ENCODE data around the gene CLIC3.

The CLIC3 gene

DNA sequence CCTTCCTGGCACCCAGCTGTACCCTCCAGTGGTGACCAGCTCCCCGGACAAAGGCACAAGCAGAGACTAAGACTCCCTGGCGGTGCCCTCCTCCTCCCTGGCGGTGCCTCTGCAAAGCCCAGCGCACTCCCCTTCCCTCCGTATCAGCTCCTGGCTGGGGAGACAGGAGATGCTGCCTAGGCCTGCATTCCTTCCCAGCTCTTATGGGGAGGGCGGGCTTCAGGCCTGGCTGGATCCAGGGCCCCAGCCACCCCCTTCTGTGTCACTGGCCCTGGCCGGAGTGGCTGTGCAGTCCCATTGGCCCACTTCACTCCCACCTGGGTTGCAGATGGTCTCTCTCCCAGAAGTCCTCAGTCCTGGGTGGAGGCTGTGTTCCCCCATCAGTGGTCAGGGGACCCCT, 37.9 kb downstream of the CLIC3 start (continued):
- TF ChIP-seq, protein P1, sequence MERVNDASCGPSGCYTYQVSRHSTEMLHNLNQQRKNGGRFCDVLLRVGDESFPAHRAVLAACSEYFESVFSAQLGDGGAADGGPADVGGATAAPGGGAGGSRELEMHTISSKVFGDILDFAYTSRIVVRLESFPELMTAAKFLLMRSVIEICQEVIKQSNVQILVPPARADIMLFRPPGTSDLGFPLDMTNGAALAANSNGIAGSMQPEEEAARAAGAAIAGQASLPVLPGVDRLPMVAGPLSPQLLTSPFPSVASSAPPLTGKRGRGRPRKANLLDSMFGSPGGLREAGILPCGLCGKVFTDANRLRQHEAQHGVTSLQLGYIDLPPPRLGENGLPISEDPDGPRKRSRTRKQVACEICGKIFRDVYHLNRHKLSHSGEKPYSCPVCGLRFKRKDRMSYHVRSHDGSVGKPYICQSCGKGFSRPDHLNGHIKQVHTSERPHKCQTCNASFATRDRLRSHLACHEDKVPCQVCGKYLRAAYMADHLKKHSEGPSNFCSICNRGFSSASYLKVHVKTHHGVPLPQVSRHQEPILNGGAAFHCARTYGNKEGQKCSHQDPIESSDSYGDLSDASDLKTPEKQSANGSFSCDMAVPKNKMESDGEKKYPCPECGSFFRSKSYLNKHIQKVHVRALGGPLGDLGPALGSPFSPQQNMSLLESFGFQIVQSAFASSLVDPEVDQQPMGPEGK (CRISPR knock-in tag; IDR thresholded peaks at IDR 0.05; ENCODE audit: borderline replicate concordance): no peak
- TF ChIP-seq ZFP3 (CRISPR knock-in tag; IDR thresholded peaks at IDR 0.05): no peak
- no peak for TF ChIP-seq OSR1 (CRISPR knock-in tag; IDR thresholded peaks at IDR 0.05)
- no peak for TF ChIP-seq ZFP30 (CRISPR knock-in tag; IDR thresholded peaks at IDR 0.05)
- TF ChIP-seq ZNF565 (CRISPR knock-in tag; conservative IDR thresholded peaks at IDR 0.05; ENCODE audit: low read depth): no peak
- no peak for TF ChIP-seq TCF4 (CRISPR knock-in tag; IDR thresholded peaks at IDR 0.05; ENCODE audit: borderline replicate concordance)

DNA sequence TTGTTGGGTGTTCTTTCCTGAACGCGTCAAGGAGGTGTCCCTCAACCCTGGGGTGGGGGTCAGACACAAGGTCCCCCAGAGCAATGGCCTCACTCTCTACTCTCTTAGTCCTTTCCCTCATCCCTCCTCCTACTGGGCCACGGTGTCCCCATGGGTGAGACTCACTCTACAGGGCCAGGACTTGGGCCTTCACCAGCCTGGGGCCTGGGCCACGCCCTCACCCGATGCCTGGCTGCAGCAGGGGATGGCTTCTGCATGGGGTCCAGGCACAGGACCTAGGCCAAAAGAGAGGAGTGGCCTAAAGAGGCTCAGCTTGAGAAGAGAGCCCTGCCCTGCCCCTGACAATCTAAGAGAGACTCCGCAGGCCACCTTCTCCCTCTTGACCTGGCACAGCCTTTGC, 38.5 kb downstream of the CLIC3 start:
- ATAC-seq: no peak
- no peak for TF ChIP-seq PPARA (CRISPR knock-in tag; IDR thresholded peaks at IDR 0.05; ENCODE audit: borderline replicate concordance)
- TF ChIP-seq CSDC2 (CRISPR knock-in tag; IDR thresholded peaks at IDR 0.05): no peak
- no peak for TF ChIP-seq TCF4 (CRISPR knock-in tag; IDR thresholded peaks at IDR 0.05; ENCODE audit: borderline replicate concordance)
- no peak for TF ChIP-seq GLIS3 (CRISPR knock-in tag; IDR thresholded peaks at IDR 0.05)
- TF ChIP-seq TSHZ2 (CRISPR knock-in tag; IDR thresholded peaks at IDR 0.05): no peak
- no peak for TF ChIP-seq RARB (CRISPR knock-in tag; IDR thresholded peaks at IDR 0.05)
- TF ChIP-seq ESRRG (CRISPR knock-in tag; IDR thresholded peaks at IDR 0.05): no peak
- no peak for TF ChIP-seq CSRNP3 (CRISPR knock-in tag; IDR thresholded peaks at IDR 0.05)
- no peak for TF ChIP-seq ZNF565 (CRISPR knock-in tag; conservative IDR thresholded peaks at IDR 0.05; ENCODE audit: low read depth)
- TF ChIP-seq TOX (CRISPR knock-in tag; IDR thresholded peaks at IDR 0.05; ENCODE audit: borderline replicate concordance): no peak
- TF ChIP-seq, protein P2, sequence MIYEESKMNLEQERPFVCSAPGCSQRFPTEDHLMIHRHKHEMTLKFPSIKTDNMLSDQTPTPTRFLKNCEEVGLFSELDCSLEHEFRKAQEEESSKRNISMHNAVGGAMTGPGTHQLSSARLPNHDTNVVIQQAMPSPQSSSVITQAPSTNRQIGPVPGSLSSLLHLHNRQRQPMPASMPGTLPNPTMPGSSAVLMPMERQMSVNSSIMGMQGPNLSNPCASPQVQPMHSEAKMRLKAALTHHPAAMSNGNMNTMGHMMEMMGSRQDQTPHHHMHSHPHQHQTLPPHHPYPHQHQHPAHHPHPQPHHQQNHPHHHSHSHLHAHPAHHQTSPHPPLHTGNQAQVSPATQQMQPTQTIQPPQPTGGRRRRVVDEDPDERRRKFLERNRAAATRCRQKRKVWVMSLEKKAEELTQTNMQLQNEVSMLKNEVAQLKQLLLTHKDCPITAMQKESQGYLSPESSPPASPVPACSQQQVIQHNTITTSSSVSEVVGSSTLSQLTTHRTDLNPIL (CRISPR knock-in tag; IDR thresholded peaks at IDR 0.05; ENCODE audit: low read depth): no peak
- TF ChIP-seq SNAI2 (CRISPR knock-in tag; IDR thresholded peaks at IDR 0.05): no peak

DNA sequence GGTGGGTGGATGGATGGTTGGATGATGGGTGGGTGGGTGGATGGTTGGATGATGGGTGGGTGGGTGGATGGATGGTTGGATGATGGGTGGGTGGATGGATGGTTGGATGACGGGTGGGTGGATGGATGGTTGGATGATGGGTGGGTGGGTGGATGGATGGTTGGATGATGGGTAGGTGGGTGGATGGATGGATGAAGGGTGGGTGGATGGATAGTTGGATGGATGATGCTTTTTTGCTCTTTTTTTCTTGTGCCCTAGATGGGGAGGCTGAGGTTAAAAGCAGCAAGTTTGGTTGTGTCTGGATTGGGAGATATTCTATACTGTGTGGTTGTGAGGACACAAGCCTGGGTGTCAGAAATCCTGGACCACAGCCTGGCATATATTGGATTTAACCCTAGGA, 38.9 kb downstream of the CLIC3 start:
- ATAC-seq: no peak
- TF ChIP-seq PPARA (CRISPR knock-in tag; IDR thresholded peaks at IDR 0.05; ENCODE audit: borderline replicate concordance) (no peak), ZNF70 (CRISPR knock-in tag; IDR thresholded peaks at IDR 0.05) (no peak), TOX (CRISPR knock-in tag; IDR thresholded peaks at IDR 0.05; ENCODE audit: borderline replicate concordance) (no peak), ESRRG (CRISPR knock-in tag; IDR thresholded peaks at IDR 0.05) (no peak), SNAI2 (CRISPR knock-in tag; IDR thresholded peaks at IDR 0.05) (no peak), ZNF8 (CRISPR knock-in tag; IDR thresholded peaks at IDR 0.05) (no peak), BACH2 (CRISPR knock-in tag; IDR thresholded peaks at IDR 0.05; ENCODE audit: borderline replicate concordance) (no peak), ZFP3 (CRISPR knock-in tag; IDR thresholded peaks at IDR 0.05) (no peak), ISL1 (CRISPR knock-in tag; IDR thresholded peaks at IDR 0.05) (no peak), ZC3H10 (CRISPR knock-in tag; IDR thresholded peaks at IDR 0.05) (no peak), RARB (CRISPR knock-in tag; IDR thresholded peaks at IDR 0.05) (no peak), POU6F1 (CRISPR knock-in tag; IDR thresholded peaks at IDR 0.05; ENCODE audit: borderline replicate concordance, low read depth) (no peak), TCF4 (CRISPR knock-in tag; IDR thresholded peaks at IDR 0.05; ENCODE audit: borderline replicate concordance) (no peak), ZFP30 (CRISPR knock-in tag; IDR thresholded peaks at IDR 0.05) (no peak), CSRNP3 (CRISPR knock-in tag; IDR thresholded peaks at IDR 0.05) (no peak), ARNTL (CRISPR knock-in tag; IDR thresholded peaks at IDR 0.05; ENCODE audit: borderline replicate concordance, low read depth) (no peak)
- TF ChIP-seq, protein P1 (CRISPR knock-in tag; IDR thresholded peaks at IDR 0.05; ENCODE audit: borderline replicate concordance): no peak
- TF ChIP-seq, protein P2 (CRISPR knock-in tag; IDR thresholded peaks at IDR 0.05; ENCODE audit: low read depth): no peak
